ENCODE data around the gene PPP1R10.

DNA sequence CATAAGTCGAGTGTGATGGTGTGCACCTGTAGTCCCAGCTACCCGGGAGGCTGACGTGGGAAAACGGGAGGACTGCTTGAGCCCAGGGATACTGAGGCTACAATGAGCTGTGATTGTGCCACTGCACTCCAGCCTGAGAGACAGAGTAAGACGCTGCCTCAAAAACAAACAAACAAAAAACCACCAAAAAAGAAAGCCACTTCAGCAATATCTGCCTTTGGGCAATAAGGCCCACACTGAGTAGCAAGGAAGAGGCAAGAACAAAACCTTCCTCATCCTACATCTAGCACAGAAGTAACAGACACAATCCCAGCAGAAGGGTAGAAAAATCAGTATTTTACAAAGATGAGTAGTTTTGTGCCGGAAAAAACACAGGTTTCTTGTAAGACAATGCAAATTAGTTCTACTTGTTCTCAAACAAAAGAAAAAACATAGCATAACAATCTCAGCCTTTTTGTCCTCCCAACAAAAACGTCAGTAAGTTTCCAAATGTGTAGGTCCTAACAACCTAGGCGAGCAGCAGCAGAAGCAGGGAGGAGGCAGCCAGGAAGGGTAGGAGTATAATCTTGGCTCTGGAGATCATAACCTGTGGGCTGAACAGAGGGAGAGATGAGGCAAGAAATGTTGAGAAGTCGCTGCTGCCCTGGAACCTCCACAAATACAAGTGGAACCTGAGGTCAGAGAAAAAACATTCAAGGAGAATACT, 5.7 kb downstream of the PPP1R10 start:
- TF ChIP-seq, protein P1, sequence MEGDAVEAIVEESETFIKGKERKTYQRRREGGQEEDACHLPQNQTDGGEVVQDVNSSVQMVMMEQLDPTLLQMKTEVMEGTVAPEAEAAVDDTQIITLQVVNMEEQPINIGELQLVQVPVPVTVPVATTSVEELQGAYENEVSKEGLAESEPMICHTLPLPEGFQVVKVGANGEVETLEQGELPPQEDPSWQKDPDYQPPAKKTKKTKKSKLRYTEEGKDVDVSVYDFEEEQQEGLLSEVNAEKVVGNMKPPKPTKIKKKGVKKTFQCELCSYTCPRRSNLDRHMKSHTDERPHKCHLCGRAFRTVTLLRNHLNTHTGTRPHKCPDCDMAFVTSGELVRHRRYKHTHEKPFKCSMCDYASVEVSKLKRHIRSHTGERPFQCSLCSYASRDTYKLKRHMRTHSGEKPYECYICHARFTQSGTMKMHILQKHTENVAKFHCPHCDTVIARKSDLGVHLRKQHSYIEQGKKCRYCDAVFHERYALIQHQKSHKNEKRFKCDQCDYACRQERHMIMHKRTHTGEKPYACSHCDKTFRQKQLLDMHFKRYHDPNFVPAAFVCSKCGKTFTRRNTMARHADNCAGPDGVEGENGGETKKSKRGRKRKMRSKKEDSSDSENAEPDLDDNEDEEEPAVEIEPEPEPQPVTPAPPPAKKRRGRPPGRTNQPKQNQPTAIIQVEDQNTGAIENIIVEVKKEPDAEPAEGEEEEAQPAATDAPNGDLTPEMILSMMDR (IDR thresholded peaks at IDR 0.05) = no peak
- TF ChIP-seq POLR2A (IDR thresholded peaks at IDR 0.05) (no peak), POLR2AphosphoS5 (IDR thresholded peaks at IDR 0.05; ENCODE audit: insufficient read depth in 1 of 2, low read depth in 1 of 2) (no peak)

Measured in vagina (tissue), 2 donors.